HepG2 (cell line): Measurements from ENCODE around the gene ACOXL. TPM values are rescaled to one million over a fixed set of nuclear protein-coding genes. Genes with fewer than 3 reads are reported as not detected.

Source experiments
- ATRX ChIP-seq: sonication (generic); formaldehyde crosslinking; IDR thresholded peaks from 2 replicates; pipeline ENCODE4 v1.4.0; 2020; ENCODE audit warnings: missing genetic modification reagents, borderline replicate concordance
- E2F1 ChIP-seq: sonication (generic); formaldehyde crosslinking; IDR thresholded peaks from 2 replicates; pipeline ENCODE4 v1.5.0; 2020; ENCODE audit warnings: missing genetic modification reagents
- GTF2F1 ChIP-seq: fragments of 150-350 bp; IDR thresholded peaks from 2 replicates; pipeline ENCODE4 v1.6.1; 2014; ENCODE audit warnings: low read length
- HNRNPLL ChIP-seq: fragments of 200-400 bp; formaldehyde crosslinking; IDR thresholded peaks from 2 replicates; pipeline ENCODE4 v1.6.1; 2017; ENCODE audit warnings: mild to moderate bottlenecking, low read depth, low read length; ENCODE audit not compliant: poor library complexity, severe bottlenecking
- NCOA1 ChIP-seq: sonication (generic); formaldehyde crosslinking; IDR thresholded peaks from 2 replicates; pipeline ENCODE4 v1.9.0; 2021; ENCODE audit warnings: missing genetic modification reagents
- PCBP2 ChIP-seq: fragments of 200-400 bp; formaldehyde crosslinking; optimal IDR thresholded peaks from 2 replicates; pipeline ENCODE3; 2018; ENCODE audit warnings: low read length, low read depth; ENCODE audit not compliant: poor library complexity, severe bottlenecking
- POLR2A ChIP-seq, 2 experiments: IDR thresholded peaks; 2 replicates each; pipeline ENCODE4 v1.6.1; 2011; ENCODE audit warnings: low read depth in 2 of 2, low read length in 2 of 2, mild to moderate bottlenecking in 1 of 2, moderate library complexity in 1 of 2; ENCODE audit not compliant: insufficient read depth in 1 of 2
- SIN3A ChIP-seq: IDR thresholded peaks from 2 replicates; pipeline ENCODE4 v1.6.1; 2011; ENCODE audit warnings: low read depth, mild to moderate bottlenecking, control low read depth, low read length, borderline replicate concordance
- SP1 ChIP-seq, 2 experiments: fragments of 450-650 bp in 1 of 2; sonication (generic) in 1 of 2; formaldehyde crosslinking in 1 of 2; IDR thresholded peaks; 2 replicates each; pipeline versions ENCODE4 v1.4.0 to v1.6.1; 2016 to 2020; ENCODE audit warnings: missing genetic modification reagents in 1 of 2
- ZNF292 ChIP-seq: sonication (generic); formaldehyde crosslinking; IDR thresholded peaks from 2 replicates; pipeline ENCODE4 v1.8.1; 2022; ENCODE audit warnings: mild to moderate bottlenecking, low read depth, missing genetic modification reagents, borderline replicate concordance
- ZNF431 ChIP-seq: sonication (generic); formaldehyde crosslinking; IDR thresholded peaks from 2 replicates; pipeline ENCODE4 v1.9.0; 2022; ENCODE audit warnings: missing genetic modification reagents, low read depth, mild to moderate bottlenecking, borderline replicate concordance
- ZNF432 ChIP-seq: sonication (generic); formaldehyde crosslinking; IDR thresholded peaks from 2 replicates; pipeline ENCODE4 v1.5.0; 2020; ENCODE audit warnings: missing genetic modification reagents, mild to moderate bottlenecking, borderline replicate concordance
- ZNF749 ChIP-seq: sonication (generic); formaldehyde crosslinking; IDR thresholded peaks from 2 replicates; pipeline ENCODE4 v1.8.0; 2022; ENCODE audit warnings: mild to moderate bottlenecking, missing genetic modification reagents, moderate library complexity, borderline replicate concordance
- ZNF850 ChIP-seq: sonication (generic); formaldehyde crosslinking; conservative IDR thresholded peaks from 2 replicates; pipeline ENCODE4 v1.9.0; 2021; ENCODE audit warnings: mild to moderate bottlenecking, missing genetic modification reagents
- polyA plus RNA-seq, 8 experiments: library from polyadenylated mRNA; depleted of rRNA in 3 of 8; stranded (reverse) in 7 of 8; unstranded in 1 of 8; fragments of >200 nt; fragmentation: Illumina TruSeq in 4 of 8; extraction: Trizol in 4 of 8; gene quantifications; 2 replicates each; pipeline versions ENCODE4 v1.2.1 to v1.2.3, GENCODE V29; 2011 to 2016; ENCODE audit warnings: low read depth in 4 of 8, missing spikeins in 1 of 8, mixed read lengths in 1 of 8; ENCODE audit not compliant: insufficient read depth in 1 of 8
- total RNA-seq, 5 experiments: library from RNA; depleted of rRNA; stranded (reverse); fragments of >200 nt; fragmentation: Illumina TruSeq; extraction: Trizol; gene quantifications; 2 replicates each; pipeline ENCODE4 v1.2.3, GENCODE V29; 2016; ENCODE audit warnings: low read depth in 1 of 5
- TF ChIP-seq, protein P1 (sequence below): sonication (generic); formaldehyde crosslinking; IDR thresholded peaks from 2 replicates; pipeline ENCODE4 v1.4.0; 2020; ENCODE audit warnings: missing genetic modification reagents, borderline replicate concordance
- TF ChIP-seq, protein P2 (sequence below): sonication (generic); formaldehyde crosslinking; IDR thresholded peaks from 2 replicates; pipeline ENCODE4; 2020; ENCODE audit warnings: missing genetic modification reagents, mild to moderate bottlenecking, borderline replicate concordance

ACOXL gene
- total and polyA plus RNA-seq, 2 of the 13 experiments (the other 11 are each of a cell fraction or from before 2014, with no cell fraction given), result not detected

DNA sequence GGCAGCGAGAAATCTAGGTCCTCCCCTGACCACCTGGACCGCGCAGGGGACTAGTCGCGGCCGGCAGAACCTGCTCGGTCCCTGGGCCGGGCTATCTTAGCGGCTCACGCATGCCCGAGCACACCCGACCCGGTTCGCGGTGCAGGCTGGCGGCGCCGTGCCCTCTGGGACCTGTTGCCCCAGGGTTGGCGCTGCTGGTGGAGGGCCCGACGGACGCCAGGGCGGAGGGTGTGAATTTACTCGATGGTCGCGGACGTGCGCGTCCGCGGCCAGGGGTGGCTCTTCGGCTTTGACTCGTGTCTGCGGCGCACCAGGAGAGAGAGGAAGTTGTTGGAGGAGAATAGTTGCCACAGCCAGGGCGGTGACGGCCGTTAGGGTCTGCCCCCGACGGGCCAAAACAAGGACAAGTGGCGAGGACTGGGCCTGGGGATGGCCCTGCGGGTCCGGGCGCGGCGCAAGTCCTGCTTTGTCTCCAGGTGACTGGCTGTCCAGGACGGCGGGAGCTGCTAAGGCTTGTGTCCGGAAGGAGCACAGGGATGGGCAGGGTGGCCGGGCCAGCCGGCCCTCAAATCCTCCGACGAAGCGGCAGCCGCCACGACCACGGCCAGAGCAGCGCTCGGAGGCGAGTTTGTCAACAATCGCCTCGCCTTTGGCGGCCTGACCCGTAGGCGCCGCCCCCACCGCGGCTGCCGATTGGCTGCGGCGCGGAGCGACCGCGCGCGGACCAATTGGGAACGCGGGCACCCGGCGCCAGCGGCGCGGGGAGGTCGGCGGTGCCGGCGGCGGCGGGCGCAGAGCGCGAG is 389.7 kb downstream of the ACOXL start (continued):
- TF ChIP-seq, protein P1, sequence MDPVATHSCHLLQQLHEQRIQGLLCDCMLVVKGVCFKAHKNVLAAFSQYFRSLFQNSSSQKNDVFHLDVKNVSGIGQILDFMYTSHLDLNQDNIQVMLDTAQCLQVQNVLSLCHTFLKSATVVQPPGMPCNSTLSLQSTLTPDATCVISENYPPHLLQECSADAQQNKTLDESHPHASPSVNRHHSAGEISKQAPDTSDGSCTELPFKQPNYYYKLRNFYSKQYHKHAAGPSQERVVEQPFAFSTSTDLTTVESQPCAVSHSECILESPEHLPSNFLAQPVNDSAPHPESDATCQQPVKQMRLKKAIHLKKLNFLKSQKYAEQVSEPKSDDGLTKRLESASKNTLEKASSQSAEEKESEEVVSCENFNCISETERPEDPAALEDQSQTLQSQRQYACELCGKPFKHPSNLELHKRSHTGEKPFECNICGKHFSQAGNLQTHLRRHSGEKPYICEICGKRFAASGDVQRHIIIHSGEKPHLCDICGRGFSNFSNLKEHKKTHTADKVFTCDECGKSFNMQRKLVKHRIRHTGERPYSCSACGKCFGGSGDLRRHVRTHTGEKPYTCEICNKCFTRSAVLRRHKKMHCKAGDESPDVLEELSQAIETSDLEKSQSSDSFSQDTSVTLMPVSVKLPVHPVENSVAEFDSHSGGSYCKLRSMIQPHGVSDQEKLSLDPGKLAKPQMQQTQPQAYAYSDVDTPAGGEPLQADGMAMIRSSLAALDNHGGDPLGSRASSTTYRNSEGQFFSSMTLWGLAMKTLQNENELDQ (CRISPR knock-in tag), result no peak
- TF ChIP-seq SP1 (IDR thresholded peaks at IDR 0.05) (no peak), SP1 (CRISPR knock-in tag; IDR thresholded peaks at IDR 0.05) (peak; percentile 54; the same call in 1 of the 2 replicates), HNRNPLL (peak; percentile 95), E2F1 (CRISPR knock-in tag) (0 out of 2 replicates have a peak, but pooled peaks have one; percentile 39), SIN3A (peak; percentile 95; the same call in 1 of the 2 replicates), POLR2A (IDR thresholded peaks at IDR 0.05; ENCODE audit: insufficient read depth in 1 of 2, low read depth in 2 of 2, low read length in 2 of 2) (peak in 1 of 2 experiments; percentile 88; a peak in 2 of 4 replicates), ZNF749 (peak; percentile 88; the same call in 1 of the 2 replicates), ATRX (no peak), ZNF431 (CRISPR knock-in tag) (peak; percentile 88), ZNF292 (peak; percentile 66), ZNF432 (CRISPR knock-in tag) (no peak; the same call in 1 of the 2 replicates), PCBP2 (no peak), NCOA1 (no peak), ZNF850 (CRISPR knock-in tag) (peak; percentile 86), GTF2F1 (no peak)
- TF ChIP-seq, protein P2, sequence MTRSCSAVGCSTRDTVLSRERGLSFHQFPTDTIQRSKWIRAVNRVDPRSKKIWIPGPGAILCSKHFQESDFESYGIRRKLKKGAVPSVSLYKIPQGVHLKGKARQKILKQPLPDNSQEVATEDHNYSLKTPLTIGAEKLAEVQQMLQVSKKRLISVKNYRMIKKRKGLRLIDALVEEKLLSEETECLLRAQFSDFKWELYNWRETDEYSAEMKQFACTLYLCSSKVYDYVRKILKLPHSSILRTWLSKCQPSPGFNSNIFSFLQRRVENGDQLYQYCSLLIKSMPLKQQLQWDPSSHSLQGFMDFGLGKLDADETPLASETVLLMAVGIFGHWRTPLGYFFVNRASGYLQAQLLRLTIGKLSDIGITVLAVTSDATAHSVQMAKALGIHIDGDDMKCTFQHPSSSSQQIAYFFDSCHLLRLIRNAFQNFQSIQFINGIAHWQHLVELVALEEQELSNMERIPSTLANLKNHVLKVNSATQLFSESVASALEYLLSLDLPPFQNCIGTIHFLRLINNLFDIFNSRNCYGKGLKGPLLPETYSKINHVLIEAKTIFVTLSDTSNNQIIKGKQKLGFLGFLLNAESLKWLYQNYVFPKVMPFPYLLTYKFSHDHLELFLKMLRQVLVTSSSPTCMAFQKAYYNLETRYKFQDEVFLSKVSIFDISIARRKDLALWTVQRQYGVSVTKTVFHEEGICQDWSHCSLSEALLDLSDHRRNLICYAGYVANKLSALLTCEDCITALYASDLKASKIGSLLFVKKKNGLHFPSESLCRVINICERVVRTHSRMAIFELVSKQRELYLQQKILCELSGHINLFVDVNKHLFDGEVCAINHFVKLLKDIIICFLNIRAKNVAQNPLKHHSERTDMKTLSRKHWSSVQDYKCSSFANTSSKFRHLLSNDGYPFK (CRISPR knock-in tag), result 0 out of 2 replicates have a peak, but pooled peaks have one; percentile 40
